Hypothalamus (tissue), 51 donors: ENCODE data around the gene WDFY3.
"Not testable (repeated sequence)": the region's sequence is repeated elsewhere in the genome, so short reads cannot be mapped to it uniquely, and the experiment has no call there.

Source experiments
- DNase-seq, 51 donors: peaks; one replicate each; lab custom pipeline; 2025; lab: John Stamatoyannopoulos, UW

The WDFY3 gene

DNA sequence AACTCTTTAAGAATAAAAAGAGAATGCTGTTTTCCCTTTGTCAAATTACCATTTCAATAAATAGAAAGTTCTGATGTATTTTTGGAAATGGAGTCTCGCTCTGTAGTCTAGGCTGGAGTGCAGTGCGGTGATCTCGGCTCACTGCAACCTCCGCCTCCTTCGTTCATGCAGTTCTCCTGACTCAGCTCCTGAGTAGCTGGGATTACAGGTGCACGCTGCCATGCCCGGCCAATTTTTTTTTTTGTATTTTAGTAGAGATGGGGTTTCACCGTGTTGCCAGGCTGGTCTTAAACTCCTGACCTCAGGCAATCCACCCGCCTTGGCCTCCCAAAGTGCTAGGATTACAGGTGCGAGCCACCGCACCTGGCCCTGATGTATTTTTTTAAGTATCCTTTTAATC lies 159.9 kb downstream of the WDFY3 start:
- not testable (repeated sequence) for DNase-seq

DNA sequence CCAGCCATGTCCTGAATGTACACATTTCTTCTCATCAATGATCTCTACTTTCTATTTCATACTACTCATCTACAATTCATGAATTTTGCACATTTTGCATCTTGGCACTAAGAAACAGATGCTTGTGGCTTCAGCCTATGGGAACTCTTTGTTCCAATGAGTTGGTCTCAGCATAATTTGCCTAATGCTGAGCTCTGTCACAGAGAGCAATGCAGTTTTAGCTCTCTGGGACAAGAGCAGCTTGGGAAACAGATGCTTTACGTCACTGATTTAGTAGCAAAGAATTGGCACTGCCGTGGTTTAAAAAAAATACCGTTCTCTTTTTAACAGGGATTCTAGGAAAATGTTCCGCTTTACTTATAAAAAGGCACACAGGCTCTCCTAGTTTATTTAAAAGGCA lies 162.4 kb downstream of the WDFY3 start:
- peak in 2 of 51 donors; percentile 9 to 33 for DNase-seq

DNA sequence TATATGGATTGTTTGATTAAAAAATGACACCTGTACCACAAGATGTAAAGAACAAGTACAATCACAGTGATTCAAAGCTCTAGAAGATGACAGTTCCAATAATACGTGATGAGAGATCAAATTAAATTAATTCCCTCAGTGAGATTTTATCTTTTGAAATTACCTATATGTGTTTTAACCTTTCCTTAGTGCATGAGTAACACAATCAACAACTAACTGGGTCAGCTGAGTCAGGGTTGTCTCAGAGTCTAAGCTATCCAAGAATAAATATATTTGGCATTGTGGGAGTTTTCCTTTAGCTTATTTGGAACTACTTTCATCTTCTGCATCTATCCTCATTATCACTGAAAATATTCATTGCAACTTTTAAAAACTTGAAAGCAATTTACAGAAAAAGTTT lies 162.8 kb downstream of the WDFY3 start:
- DNase-seq = peak in 1 of 51 donors; percentile 33

DNA sequence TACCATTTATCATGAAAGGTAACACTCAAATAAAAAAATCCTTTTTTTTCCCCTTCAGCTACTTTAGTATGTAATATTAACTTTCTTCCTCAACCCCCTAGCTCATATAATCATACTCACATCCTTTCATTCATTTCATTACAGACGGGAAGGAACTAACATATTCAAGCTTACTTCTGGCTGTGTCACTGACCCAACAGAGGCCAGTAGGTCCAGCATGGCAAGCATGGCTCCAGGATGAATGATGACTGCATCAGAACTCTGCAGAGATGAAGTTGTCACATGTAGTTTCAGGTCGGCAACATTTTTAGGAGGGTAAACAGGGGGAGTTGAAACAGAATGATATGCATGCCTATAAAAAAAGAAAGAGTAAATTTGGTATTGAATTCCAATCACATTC lies 163.4 kb downstream of the WDFY3 start:
- DNase-seq = no peak

DNA sequence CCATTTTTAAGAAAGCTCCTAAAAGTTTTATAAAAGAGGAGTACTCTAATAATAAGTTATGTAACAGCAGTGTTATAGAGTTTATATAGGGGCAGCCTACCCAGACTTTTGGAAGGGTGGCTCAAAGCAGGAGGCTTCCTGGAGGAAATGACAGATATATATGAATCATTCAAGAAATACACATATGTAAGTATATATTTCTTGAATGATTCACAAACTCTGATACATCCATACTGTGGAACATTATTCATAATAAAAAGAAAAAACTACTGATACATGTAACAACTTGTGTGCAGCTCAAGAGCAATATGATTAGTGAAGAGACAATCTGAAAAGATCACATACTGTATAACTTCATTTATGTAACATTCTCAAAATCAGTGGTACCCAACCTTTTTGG lies 166.2 kb downstream of the WDFY3 start:
- no peak for DNase-seq

DNA sequence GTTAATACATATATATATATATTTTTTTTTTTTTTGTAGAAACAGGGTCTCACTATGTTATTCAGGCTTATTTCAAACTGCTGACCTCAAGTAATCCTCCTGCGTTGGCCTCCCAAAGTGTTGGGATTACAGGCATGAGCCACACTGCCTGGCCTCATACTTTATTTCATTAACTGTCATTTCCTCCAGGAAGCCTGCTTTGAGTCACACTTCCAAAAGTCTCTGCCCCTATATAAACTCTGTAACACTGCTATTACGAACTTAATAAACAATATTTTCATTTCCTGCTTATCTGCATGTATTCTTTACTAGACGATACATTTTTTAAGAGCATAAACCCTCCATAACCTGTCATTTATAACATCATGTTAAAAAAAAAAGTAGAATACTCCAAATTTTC lies 167.2 kb downstream of the WDFY3 start:
- DNase-seq = no peak

DNA sequence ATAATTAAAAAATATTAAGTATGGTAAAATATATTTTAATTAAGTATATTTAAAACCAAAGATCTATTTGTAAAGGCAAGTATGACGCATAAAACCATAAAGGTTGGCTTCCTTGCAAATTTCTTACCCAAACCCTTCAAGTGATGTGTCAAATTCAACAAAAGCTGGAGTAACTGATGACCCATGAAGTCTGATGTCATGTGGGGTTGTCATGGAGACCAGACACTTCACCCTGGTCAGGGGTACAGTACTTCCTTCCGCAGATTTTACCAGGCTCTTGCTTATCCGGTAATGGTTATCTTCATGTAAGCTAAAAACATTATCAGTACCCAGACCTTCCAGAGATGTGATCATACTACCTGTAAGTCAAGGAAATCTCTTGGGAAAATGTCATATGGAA lies 170.1 kb downstream of the WDFY3 start:
- no peak for DNase-seq

DNA sequence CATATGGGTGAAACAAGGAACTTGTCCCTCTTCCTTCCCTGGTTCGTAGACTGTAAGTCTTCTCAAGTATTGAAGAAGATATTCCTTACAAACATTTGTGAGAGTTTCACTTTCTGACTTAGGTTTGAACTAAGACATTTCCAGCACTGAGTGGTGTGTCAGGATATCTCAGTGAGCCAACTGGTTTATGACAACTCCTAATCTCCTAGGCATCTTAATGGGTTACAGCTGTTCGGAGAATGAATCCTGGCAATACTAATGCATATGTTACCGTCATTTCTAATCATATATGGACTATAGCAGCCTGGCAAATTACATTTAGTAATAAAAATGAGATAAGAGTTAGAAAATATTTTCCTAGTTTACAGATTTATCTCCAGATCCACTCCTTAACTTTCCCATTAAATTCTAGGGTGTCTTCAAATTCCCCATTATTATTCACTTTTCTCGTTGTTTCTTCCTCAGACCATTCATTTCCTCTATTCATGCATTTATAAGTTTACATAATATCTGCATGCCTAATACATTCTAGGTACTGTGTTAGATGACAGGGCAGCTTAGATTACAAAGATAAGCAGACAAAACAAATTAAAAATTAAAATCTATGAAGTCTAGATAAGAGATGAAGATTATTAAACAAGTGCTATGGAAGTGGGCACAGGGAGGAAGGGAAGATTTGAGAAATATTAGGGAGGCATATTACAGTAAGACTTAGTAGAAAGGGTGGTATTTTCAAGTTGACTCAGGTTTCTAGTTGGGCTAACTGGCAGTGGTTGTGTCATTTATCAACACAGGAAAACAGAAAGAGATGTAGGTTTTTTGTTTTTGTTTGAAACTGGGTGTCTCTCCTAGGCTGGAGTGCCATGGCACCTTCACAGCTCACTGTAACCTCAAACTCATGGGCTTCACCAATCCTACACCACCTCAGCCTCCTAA lies 173.9 kb downstream of the WDFY3 start:
- no peak for DNase-seq

DNA sequence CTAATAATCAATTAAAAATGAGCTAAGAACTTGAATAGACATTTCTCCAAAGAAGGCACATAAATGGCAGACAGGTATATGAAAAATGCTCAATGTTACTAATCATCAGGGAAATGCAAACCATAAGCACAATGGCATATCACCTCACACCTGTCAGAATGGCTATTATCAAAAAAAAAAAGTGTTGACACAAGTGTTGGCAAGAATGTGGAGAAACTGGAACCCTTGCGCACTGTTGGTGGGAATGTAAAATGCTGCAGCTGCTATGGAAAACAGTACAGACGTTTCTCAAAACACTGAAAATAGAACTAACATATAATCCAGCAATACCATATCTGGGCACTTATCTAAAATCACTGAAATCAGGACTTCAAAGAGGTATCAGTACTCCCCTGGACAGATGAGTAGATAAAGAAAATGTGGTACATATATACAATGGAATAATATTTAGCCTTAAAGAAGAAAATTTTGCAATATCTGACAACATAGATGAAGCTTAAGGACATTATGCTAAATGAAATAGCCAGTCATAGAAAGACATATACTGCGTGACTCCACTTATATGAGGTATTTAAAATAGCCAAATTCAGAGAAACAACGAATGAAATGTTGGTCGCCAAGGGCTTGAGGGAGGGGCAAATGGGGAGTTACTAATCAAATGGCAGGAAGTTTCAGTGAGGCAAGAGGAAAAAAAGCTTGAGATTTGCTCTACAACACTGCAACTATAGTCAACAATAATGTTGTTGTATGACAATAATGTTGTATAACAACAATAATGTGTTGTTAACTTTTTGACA lies 175.5 kb downstream of the WDFY3 start:
- DNase-seq = no peak

DNA sequence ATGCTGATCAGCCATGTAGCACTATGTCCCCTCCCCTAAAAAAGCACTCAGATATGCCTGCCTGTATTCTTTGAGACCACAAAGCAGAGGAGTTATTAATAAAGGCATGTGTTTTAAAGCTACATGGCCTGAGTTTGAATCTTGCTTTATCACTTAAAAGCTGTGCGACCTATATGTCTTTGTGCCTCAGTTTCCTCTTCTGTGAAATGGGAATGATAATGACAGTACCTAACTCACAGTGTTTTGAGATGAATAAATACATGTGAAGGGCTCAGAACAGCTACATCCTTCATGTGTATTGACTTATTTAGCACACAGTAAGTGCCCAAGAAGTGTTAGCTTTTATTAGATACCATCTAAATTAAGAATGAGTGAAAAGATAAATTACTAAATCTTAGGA lies 180.0 kb downstream of the WDFY3 start:
- DNase-seq = no peak

DNA sequence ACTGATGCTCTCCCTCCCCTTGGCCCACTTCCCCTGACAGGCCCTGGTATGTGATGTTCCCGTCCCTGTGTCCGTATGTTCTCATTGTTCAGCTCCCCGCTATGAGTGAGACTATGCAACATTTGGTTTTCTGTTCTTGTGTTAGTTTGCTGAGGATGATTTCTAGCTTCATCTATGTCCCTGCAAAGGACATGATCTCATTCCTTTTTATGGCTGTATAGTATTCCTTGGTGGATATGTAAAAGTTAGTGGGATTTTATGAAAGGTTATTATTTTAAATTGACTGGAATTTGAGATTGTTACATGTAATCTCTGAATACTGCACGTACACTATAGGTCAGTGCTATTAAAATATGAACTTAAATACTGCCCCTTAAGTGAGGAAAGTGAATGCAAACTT lies 184.0 kb downstream of the WDFY3 start:
- DNase-seq = no peak

DNA sequence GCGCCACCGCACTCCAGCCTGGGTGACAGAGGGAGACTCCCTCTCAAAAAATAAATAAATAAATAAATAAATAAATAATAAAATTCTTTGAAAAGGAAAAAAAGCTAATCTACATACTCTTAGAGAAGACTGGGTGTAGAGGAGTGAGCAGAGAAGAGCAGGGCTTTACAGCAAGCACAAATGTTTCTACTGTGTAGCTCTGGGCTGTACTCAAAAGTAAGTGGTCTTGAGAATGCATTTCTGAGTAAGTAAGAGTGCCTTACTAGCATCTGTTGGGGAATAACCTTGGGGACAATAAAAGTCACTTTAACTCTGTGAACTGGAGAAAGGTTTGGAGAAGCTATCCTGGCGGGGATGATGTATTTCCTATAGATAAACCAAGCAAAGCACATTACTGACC lies 185.8 kb downstream of the WDFY3 start:
- no peak for DNase-seq

DNA sequence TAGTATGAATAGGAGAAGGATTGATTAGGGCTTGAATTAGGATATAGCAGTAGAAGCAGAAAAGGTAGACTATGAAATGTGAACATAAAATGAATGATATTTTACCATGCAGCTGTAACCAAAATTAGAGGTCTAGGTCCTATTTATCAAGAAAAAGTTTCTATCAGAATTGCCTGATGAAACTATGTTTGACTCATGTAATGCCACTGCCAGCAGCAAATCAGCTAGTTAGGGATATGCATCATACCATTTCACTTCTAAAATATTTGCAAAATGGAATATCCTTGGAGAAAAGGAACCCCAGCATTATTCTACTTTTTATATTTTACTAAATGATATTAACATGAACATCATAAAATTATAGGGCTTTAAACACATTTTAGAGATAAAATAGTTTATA lies 188.4 kb downstream of the WDFY3 start:
- DNase-seq = no peak

DNA sequence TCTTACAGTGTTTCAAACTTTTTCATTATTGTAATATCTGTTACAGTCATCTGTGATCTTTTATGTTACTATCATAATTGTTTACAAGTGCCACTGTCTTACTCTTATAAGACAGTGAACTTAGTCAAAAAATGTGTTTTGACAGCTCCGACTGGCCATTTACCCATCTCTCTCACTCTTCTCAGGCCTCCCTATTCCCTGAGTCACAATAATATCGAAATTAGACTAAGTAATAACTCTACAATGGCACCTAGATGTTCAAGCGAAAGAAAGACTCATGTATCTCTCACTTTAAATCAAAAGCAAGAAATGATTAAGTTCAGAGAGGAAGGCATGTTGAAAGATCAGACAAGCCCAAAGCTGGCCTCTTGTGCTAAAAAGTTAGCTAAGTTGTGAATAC lies 199.3 kb downstream of the WDFY3 start:
- DNase-seq = no peak

DNA sequence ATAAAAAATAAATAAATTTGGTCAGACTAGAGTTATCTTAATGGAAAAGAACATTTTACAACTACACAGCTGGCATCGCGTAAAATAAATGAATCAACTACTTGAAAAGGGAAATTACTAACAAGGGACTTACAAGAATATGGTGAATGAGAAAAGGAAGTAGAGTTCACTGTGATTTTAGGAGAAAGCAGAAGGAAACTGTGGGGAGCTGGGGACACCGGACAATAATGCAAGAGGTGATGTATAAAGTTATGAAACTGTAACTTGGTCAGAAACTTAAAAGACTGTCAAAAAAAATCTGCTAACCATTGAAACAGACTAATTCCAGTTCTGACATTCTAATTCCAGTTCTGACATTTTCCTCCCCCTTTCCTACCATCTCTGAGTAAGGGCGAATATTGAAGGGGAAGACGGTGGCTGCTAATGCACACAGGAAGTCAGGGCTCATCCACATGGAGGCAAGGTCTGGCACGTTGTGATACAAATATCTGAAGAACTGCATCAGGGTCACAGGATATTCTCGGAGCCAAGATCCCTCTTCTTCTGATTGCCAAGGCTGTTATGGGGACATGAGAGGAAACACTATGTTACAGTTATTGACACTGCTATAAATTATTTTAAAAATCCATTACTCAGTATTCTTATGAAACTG lies 213.0 kb downstream of the WDFY3 start:
- DNase-seq = peak in 1 of 51 donors; percentile 0

DNA sequence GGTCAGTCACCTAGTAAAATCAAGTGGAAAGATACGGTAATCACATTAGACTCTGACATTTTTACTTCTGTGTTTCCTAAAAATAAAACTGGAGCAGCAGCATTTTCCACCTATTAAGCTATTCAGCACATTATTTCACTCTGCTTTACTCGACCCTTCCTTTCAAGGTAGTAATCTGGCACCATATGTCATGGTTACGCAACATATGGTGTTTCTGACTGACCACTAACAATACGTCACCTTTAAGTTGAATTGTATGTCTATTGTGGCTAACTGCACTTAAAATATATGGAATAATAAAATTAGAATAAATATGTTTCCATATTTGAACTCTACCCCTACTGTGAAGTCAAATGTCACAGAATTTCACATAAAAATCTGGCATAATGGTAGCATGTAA lies 214.8 kb downstream of the WDFY3 start:
- no peak for DNase-seq

DNA sequence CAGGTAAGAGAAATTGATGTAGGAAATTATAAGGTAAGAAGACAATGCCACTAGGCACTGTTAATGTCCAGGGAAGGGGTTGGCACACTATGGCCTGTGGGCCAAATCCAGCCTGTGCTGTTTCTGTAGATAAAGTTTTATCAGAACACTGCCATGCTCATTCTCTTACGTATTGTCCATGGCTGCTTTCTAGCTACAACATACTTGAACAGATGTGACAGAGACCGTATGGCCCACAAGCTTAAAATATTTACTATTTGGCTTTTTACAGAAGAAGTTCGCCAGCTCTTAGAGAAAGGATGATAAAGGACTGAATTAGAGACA lies 215.6 kb downstream of the WDFY3 start:
- DNase-seq = no peak

DNA sequence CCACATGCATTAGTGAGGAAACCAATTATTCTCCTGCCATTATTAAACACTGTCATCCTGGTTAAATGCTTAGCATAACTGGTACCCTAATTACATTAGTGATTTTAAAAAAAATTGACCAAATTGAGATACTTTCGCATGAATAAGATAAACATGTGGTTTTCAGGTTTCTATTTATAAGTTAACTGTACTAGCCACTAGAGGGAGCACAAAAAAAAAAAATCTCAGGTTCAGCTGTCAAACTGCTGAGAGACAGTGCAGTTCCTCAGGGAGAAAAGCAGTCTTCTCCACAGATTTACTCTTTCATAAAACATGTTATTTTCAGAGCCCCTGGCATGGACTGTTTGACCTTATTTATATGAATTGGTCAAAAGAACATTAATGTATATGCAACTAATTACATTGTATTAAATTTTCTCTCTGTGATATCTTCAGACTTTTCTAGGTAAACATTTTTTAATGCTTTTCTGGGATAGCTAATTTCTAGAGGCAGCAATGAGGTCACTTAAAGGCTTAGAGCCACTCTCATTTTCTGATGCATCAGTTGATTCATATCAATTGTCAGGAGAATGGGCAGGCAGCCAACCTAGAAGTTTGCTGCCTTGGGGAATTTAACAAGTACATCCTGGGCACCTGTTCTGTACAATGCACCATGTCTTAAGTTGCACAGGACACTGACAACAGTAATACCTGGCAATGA lies 216.1 kb downstream of the WDFY3 start:
- DNase-seq = peak in 3 of 51 donors; percentile 1 to 51 (median 20)

DNA sequence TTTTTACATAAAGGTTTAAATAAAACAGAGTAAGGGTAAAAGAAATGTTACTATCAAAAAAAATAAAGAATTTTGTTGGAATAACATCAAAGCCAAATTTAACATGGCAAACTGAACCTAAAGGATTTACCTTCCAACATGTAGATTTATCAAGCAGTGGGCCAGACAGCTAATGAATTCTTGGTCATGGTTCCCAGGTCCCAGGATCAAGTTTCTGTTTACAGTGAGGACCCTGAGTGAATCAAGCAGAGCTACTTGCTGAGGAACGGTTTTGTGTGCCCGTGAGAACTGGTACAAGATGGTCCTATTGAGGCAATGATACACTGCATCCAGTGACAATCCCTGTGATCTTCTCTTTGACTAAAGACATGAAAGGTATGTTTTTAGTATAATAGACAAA lies 226.4 kb downstream of the WDFY3 start:
- DNase-seq = no peak

DNA sequence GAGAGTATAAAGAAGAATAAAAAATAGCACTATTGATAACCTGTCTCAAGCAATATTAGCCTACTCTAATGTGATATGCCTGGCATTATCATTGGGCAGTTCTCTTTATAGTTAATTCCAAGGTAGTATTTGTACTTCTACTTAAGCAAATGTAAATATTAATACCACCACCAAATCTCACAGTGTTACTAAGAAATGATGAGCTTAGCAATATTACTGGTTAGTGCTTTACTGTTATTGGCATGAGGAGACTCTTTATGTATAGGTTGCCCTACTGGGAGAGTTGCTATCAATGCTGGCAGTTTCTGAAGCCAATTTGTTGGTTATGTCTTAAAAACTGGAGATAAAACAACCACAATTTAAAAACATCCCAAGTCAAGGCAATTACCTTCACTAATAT lies 227.9 kb downstream of the WDFY3 start:
- DNase-seq = no peak

DNA sequence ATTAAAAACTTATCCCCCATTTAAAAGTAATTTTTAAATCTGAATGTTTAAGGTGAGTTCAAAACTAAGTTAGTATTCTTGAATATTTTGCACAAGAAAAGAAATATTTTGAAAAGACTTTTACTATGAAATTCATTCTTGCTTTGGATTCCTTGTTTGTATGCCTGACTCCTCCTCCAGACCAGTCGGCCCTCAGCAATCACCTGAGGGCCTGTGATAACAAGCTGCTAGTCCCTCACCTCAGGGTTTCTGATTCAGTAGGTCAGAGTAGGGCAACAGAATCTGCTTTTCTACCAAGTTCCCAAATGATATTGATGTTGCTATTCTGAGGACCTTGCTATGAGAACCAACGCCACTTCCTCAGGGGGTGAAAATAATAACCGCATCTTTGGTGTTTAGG lies 228.8 kb downstream of the WDFY3 start:
- DNase-seq = no peak
